OCI-LY1 (cell line): ENCODE results near the gene CDH13.

ENCODE experiments used
- H2AFZ ChIP-seq: fragments of 200-600 bp; sonication (generic), shearing (Covaris generic); 2 replicates; pipeline ENCODE4 v1.6.0; 2014; ENCODE audit warnings: antibody characterized with exemption, mild to moderate bottlenecking, low read length
- H3F3A ChIP-seq: fragments of 200-600 bp; sonication (generic), shearing (Covaris generic); 2 replicates; pipeline ENCODE4 v1.6.0; 2014; ENCODE audit warnings: mild to moderate bottlenecking, antibody characterized with exemption, low read length, moderate library complexity; ENCODE audit not compliant: insufficient read depth
- H3K27ac ChIP-seq: fragments of 200-600 bp; sonication (generic); 2 replicates; pipeline ENCODE4 v1.5.1; 2014; ENCODE audit warnings: low read length, mixed run types, mild to moderate bottlenecking, low read depth; ENCODE audit not compliant: poor library complexity, severe bottlenecking
- H3K27me3 ChIP-seq: fragments of 200-600 bp; sonication (generic); 2 replicates; pipeline ENCODE4 v1.6.0; 2014; ENCODE audit warnings: antibody characterized with exemption, mild to moderate bottlenecking, low read length, moderate library complexity; ENCODE audit not compliant: insufficient read depth
- H3K36me3 ChIP-seq: fragments of 200-600 bp; sonication (generic); 2 replicates; pipeline ENCODE4 v1.6.1; 2014; ENCODE audit warnings: mild to moderate bottlenecking, antibody characterized with exemption, low read length, moderate library complexity, mixed read lengths; ENCODE audit not compliant: insufficient read depth
- H3K4me1 ChIP-seq: fragments of 200-600 bp; sonication (generic); 2 replicates; pipeline ENCODE4 v1.5.1; 2014; ENCODE audit warnings: mild to moderate bottlenecking, low read length, moderate library complexity; ENCODE audit not compliant: insufficient read depth, severe bottlenecking
- H3K4me2 ChIP-seq: fragments of 200-600 bp; sonication (generic), shearing (Covaris generic); 2 replicates; pipeline ENCODE4 v1.6.1; 2014; ENCODE audit warnings: low read length
- H3K4me3 ChIP-seq: fragments of 200-600 bp; sonication (generic); 2 replicates; pipeline ENCODE4 v1.5.1; 2014; ENCODE audit warnings: low read length, low read depth, mild to moderate bottlenecking, mixed read lengths; ENCODE audit not compliant: poor library complexity, severe bottlenecking
- H3K79me2 ChIP-seq: fragments of 200-600 bp; shearing (Covaris generic); 2 replicates; pipeline ENCODE4 v1.6.1; 2016; ENCODE audit warnings: mixed run types, low read length, mixed read lengths; ENCODE audit not compliant: insufficient read depth
- H3K9ac ChIP-seq: fragments of 200-600 bp; sonication (generic), shearing (Covaris generic); 2 replicates; pipeline ENCODE4 v1.6.1; 2014; ENCODE audit warnings: mild to moderate bottlenecking, low read length, mixed read lengths
- H3K9me2 ChIP-seq: fragments of 200-600 bp; sonication (generic), shearing (Covaris generic); 2 replicates; pipeline ENCODE4 v1.6.1; 2014; ENCODE audit warnings: low read depth, mild to moderate bottlenecking, low read length, mixed read lengths
- H3K9me3 ChIP-seq: fragments of 200-600 bp; shearing (Covaris generic); 2 replicates; pipeline ENCODE4 v1.6.1; 2014; ENCODE audit warnings: low read length, mixed read lengths
- H4K20me1 ChIP-seq: fragments of 200-600 bp; sonication (generic), shearing (Covaris generic); 2 replicates; pipeline ENCODE4 v1.6.0; 2016; ENCODE audit warnings: mild to moderate bottlenecking, low read length; ENCODE audit not compliant: insufficient read depth
- EZH2 ChIP-seq: fragments of 200-600 bp; sonication (generic), shearing (Covaris generic); IDR thresholded peaks from 2 replicates; pipeline ENCODE4 v1.8.0; 2017; ENCODE audit warnings: borderline replicate concordance, mixed run types, mild to moderate bottlenecking, antibody characterized with exemption, low read length, moderate library complexity, mixed read lengths
- TF ChIP-seq, protein P1 (sequence below): fragments of 200-600 bp; sonication (generic), shearing (Covaris generic); IDR thresholded peaks from 2 replicates; pipeline ENCODE4 v1.5.1; 2017; ENCODE audit warnings: mild to moderate bottlenecking, antibody characterized with exemption, low read length, moderate library complexity, mixed read lengths

Gene CDH13

GRCh38 chr16:82621781-82622180 lies 5.0 kb upstream of the CDH13 start:
- Histone ChIP-seq H3K27me3 (no peaks in the 10 kb centered on the region; the same call in 1 of the 2 replicates), H2AFZ (no peak overlapping the region), H3K4me2 (no peak overlapping the region), H3K9me2 (no peaks in the 10 kb centered on the region), H3K79me2 (no peaks in the 10 kb centered on the region), H3K36me3 (no peaks in the 10 kb centered on the region), H3K9me3 (no peaks in the 10 kb centered on the region), H3K27ac (no peak overlapping the region), H3F3A (no peaks in the 10 kb centered on the region), H3K4me1 (no peaks in the 10 kb centered on the region), H4K20me1 (no peaks in the 10 kb centered on the region), H3K9ac (no peak overlapping the region), H3K4me3 (no peak overlapping the region)
- TF ChIP-seq EZH2, result no peak
- TF ChIP-seq, protein P1, sequence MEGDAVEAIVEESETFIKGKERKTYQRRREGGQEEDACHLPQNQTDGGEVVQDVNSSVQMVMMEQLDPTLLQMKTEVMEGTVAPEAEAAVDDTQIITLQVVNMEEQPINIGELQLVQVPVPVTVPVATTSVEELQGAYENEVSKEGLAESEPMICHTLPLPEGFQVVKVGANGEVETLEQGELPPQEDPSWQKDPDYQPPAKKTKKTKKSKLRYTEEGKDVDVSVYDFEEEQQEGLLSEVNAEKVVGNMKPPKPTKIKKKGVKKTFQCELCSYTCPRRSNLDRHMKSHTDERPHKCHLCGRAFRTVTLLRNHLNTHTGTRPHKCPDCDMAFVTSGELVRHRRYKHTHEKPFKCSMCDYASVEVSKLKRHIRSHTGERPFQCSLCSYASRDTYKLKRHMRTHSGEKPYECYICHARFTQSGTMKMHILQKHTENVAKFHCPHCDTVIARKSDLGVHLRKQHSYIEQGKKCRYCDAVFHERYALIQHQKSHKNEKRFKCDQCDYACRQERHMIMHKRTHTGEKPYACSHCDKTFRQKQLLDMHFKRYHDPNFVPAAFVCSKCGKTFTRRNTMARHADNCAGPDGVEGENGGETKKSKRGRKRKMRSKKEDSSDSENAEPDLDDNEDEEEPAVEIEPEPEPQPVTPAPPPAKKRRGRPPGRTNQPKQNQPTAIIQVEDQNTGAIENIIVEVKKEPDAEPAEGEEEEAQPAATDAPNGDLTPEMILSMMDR, result peak; percentile 30; the same call in 1 of the 2 replicates

GRCh38 chr16:82623241-82623640 lies 3.5 kb upstream of the CDH13 start:
- Histone ChIP-seq H3K79me2 (no peaks in the 10 kb centered on the region), H3K9ac (no peak overlapping the region), H3K27ac (no peak overlapping the region), H3K4me3 (no peak overlapping the region), H3K36me3 (no peaks in the 10 kb centered on the region), H4K20me1 (no peaks in the 10 kb centered on the region), H3K9me3 (no peaks in the 10 kb centered on the region), H2AFZ (no peak overlapping the region), H3K27me3 (no peaks in the 10 kb centered on the region; the same call in 1 of the 2 replicates), H3K4me2 (no peak overlapping the region), H3K9me2 (no peaks in the 10 kb centered on the region), H3K4me1 (no peaks in the 10 kb centered on the region), H3F3A (no peaks in the 10 kb centered on the region)
- no peak for TF ChIP-seq EZH2
- TF ChIP-seq, protein P1, result no peak

- H3K27ac ChIP-seq, result no peak overlapping the region
- no peaks in the 10 kb centered on the region for H3K4me1 ChIP-seq
- no peak overlapping the region for H3K9ac ChIP-seq
- H3K9me2 ChIP-seq, result no peaks in the 10 kb centered on the region
- H4K20me1 ChIP-seq, result no peaks in the 10 kb centered on the region
- no peaks in the 10 kb centered on the region for H3K9me3 ChIP-seq
- no peaks in the 10 kb centered on the region for H3F3A ChIP-seq
- TF ChIP-seq, protein P1, result no peak
- no peak for TF ChIP-seq EZH2
- no peak overlapping the region for H3K4me2 ChIP-seq
- H2AFZ ChIP-seq, result no peak overlapping the region
- no peaks in the 10 kb centered on the region for H3K79me2 ChIP-seq
- H3K36me3 ChIP-seq, result no peaks in the 10 kb centered on the region
- peaks cover 7% of the 10 kb centered on the region; the same call in 1 of the 2 replicates for H3K27me3 ChIP-seq
- H3K4me3 ChIP-seq, result no peak overlapping the region
These were observed 1.5 kb upstream of the CDH13 start for GRCh38 chr16:82625066-82625968.
